Measurements from ENCODE around the gene PYCR2.

Gene PYCR2

DNA sequence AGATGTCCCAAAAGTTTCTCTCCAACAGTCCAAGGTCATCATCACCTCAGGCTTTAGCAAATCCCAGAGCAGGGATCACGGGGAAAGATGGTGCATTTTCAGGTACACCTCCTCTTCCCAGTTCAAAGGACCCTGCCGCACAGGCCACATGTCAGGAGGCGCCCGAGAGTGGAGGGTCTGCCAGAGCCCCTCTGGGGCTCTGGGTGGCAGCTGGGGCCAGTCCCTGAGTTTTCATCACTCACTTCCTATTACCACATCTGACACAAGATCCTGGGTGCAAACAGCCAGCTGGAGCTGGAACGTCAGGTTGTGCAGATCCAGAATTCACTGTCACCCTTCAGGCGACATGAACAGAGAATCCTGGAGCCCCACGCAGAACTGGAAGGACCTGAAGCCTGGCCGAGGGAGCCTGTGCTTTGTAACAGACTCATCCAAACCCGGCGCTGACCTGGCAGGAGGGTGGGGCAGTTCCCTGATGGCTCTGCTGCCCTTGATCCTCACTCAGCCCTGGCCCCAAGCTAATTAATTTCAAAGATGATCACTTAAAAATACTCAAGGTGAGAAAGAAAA, 50.7 kb downstream of the PYCR2 start:
- DNase-seq, result no peak

DNA sequence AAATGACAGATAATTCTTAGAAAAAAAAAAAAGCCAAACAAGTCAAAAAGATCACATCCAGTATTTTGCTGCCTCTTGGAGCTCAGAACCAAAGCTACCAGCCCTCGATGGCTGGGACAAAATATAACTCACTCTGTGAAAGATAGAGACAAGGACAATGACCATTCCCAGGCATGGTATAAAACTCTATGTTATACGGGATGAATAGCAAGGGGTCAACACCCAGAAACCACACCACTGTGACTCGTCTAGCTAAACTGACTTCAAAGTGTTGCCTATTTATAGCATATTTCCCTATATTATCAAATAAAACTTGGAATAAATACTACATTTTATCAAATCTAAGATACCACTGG, 52.0 kb downstream of the PYCR2 start:
- DNase-seq, result no peak

DNA sequence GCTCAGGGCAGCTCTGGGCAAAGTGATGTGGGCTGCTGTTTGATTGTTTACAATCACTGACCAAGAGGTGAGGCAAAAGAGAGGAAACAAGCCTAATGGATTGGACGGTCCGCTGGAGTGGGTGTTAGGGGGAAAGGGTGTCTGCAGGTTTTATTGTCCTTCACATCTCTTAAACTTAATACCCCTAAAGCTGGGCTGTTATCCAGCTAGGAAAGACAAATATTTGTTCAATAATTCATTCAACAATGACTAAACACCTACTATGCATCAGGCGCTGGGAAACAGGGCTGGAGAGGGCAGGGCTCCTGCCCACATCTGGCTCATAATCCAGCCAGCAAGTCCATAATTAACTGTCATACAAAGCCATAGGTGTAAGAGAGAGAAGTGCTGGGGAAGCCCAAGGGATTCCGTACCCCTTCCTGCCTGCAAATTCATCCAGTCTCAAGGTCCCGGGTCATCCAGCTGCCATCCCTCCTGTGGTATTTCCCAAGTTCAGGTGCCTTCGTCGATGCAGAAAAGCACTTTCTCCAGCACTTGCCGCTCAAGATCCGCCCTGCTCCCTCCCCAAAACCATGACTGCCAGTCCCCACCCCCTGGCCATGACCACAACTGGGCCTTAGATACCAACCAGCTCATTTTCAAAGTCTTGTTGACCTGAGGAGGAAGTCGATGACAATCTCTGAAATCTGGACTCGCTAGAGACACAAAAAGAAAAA, 52.5 kb downstream of the PYCR2 start:
- no peak for DNase-seq

DNA sequence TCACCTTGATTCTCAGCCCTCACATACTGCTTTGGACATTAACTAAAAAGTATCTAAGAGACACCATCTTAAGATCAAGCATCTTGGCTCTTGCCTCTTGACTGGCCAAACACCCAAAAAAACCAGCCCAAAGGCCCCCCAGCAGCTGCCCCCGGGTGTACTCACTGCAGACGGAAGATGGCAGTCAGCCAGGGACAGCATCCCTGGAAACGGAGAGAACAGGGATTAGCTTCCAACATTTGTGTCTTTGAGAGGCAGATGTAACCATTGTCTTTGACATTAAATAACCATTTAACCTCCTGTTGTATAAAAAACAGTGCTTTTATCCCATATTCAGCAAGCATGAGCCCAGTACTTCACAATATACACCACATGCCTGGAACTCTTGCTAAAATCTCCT, 53.1 kb downstream of the PYCR2 start:
- DNase-seq, result no peak
